HL-60 (cell line): ENCODE results near the gene RNF167.

Source experiments
- CTCF ChIP-seq: IDR thresholded peaks from one replicate; pipeline ENCODE4 v1.5.1; 2011; ENCODE audit warnings: low read length, control low read depth, inconsistent platforms; ENCODE audit not compliant: insufficient read depth
- GABPA ChIP-seq: IDR thresholded peaks from 2 replicates; pipeline ENCODE4 v1.6.1; 2012; ENCODE audit warnings: low read depth
- POLR2AphosphoS5 ChIP-seq: IDR thresholded peaks from 2 replicates; pipeline ENCODE4 v1.6.1; 2012; ENCODE audit warnings: low read depth
- REST ChIP-seq: IDR thresholded peaks from 2 replicates; pipeline ENCODE4 v1.6.1; 2012; ENCODE audit warnings: low read depth; ENCODE audit not compliant: insufficient replicate concordance

GRCh38 chr17:4891411-4892410, 48.4 kb upstream of the RNF167 start:
- TF ChIP-seq CTCF (no peak), REST (no peak), POLR2AphosphoS5 (no peak), GABPA (no peak)
